AG09309 (cell line): ENCODE measurements around the gene TSKS.

ENCODE experiments used
- DNase-seq: peaks from one replicate; pipeline ENCODE4 v3.0.0-alpha.2; 2010; ENCODE audit warnings: low read depth
- H3K4me3 ChIP-seq: 2 replicates; pipeline ENCODE4 v1.5.1; 2011; ENCODE audit warnings: mild to moderate bottlenecking, low read depth, low read length, moderate library complexity; ENCODE audit not compliant: control insufficient read depth
- CTCF ChIP-seq: IDR thresholded peaks from 2 replicates; pipeline ENCODE4 v1.5.1; 2011; ENCODE audit warnings: mild to moderate bottlenecking, low read depth, low read length, inconsistent platforms; ENCODE audit not compliant: insufficient read depth, control insufficient read depth; ENCODE audit errors: missing control alignments

TSKS gene

GRCh38 chr19:49696865-49697264 lies 66.2 kb downstream of the TSKS start:
- no peak overlapping the region for H3K4me3 ChIP-seq
- no peak for TF ChIP-seq CTCF
- DNase-seq, result no peak

- no peak for TF ChIP-seq CTCF
- no peak for DNase-seq
- H3K4me3 ChIP-seq, result no peak overlapping the region
Measured at GRCh38 chr19:49696115-49696514, 67.0 kb downstream of the TSKS start.

GRCh38 chr19:49692147-49692506 lies 71.0 kb downstream of the TSKS start:
- no peak for DNase-seq
- TF ChIP-seq CTCF, result no peak
- peak overlapping the region; percentile 61 for H3K4me3 ChIP-seq

GRCh38 chr19:49691243-49692146 lies 71.6 kb downstream of the TSKS start:
- H3K4me3 ChIP-seq, result peak overlapping the region; percentile 61
- TF ChIP-seq CTCF, result no peak
- no peak for DNase-seq

GRCh38 chr19:49690656-49691242 lies 72.4 kb downstream of the TSKS start, which contains the start of gene CPT1C:
TSS of gene CPT1C (plus strand) at chr19:49691116. CDS start at chr19:49692253, 1,137 bp downstream.
- H3K4me3 ChIP-seq, result peak within 1 kb of the TSS; percentile 61
- no peak for DNase-seq
- no peak for TF ChIP-seq CTCF

- no peak for TF ChIP-seq CTCF
- no peak for DNase-seq
- H3K4me3 ChIP-seq, result peak overlapping the region; percentile 61
Measured at GRCh38 chr19:49690079-49690655, 72.9 kb downstream of the TSKS start.
